HEK293 (cell line): ENCODE measurements around the gene ZNF428.
"Not testable (repeated sequence)": the region's sequence is repeated elsewhere in the genome, so short reads cannot be mapped to it uniquely, and the experiment has no call there.

Source experiments
- CTCF ChIA-PET: fragments of 350-600 bp; formaldehyde crosslinking; extraction: SDS; loops from one replicate; lab custom pipeline; 2021; ENCODE audit warnings: antibody characterized with exemption; lab: Yijun Ruan, JAX
- POLR2A ChIA-PET: fragments of 300-600 bp; formaldehyde crosslinking; extraction: SDS; loops from one replicate; lab custom pipeline; 2020; ENCODE audit warnings: antibody characterized with exemption, inconsistent platforms; lab: Yijun Ruan, JAX
- H3K27ac ChIP-seq: fragments of 200-500 bp; sonication (Bioruptor generic); 2 replicates; pipeline ENCODE4 v1.5.1; 2014; ENCODE audit warnings: low read depth, low read length, control low read depth, inconsistent platforms; ENCODE audit errors: extremely low read depth
- H3K36me3 ChIP-seq, 2 experiments: fragments of 200-500 bp in 1 of 2; sonication (Bioruptor generic) in 1 of 2; 1 replicate in 1 of 2; 2 replicates in 1 of 2; pipeline ENCODE4 v1.5.1; 2014 to 2017; ENCODE audit warnings: inconsistent platforms in 2 of 2, low read length in 2 of 2; ENCODE audit not compliant: control insufficient read depth in 2 of 2, insufficient read depth in 1 of 2
- H3K4me1 ChIP-seq: fragments of 200-500 bp; sonication (Bioruptor generic); 2 replicates; pipeline ENCODE4 v1.5.1; 2014; ENCODE audit warnings: mild to moderate bottlenecking, low read length, inconsistent platforms; ENCODE audit not compliant: control insufficient read depth, insufficient read depth
- H3K4me3 ChIP-seq: 2 replicates; pipeline ENCODE4 v1.5.1; 2011; ENCODE audit warnings: low read depth, mild to moderate bottlenecking, control low read depth, low read length, moderate library complexity
- H3K9me3 ChIP-seq: fragments of 200-500 bp; sonication (Bioruptor generic); 2 replicates; pipeline ENCODE4 v1.5.1; 2014; ENCODE audit warnings: low read depth, low read length, inconsistent platforms; ENCODE audit not compliant: control insufficient read depth, insufficient read depth
- FEZF1 ChIP-seq: fragments of 450-650 bp; formaldehyde crosslinking; IDR thresholded peaks from 2 replicates; pipeline ENCODE4 v1.5.1; 2016; ENCODE audit warnings: missing biosample characterization, missing genetic modification characterization
- RBAK ChIP-seq: fragments of 450-650 bp; formaldehyde crosslinking; IDR thresholded peaks from 2 replicates; pipeline ENCODE4 v1.5.1; 2016; ENCODE audit warnings: missing biosample characterization, missing genetic modification characterization
- REPIN1 ChIP-seq: fragments of 450-650 bp; formaldehyde crosslinking; IDR thresholded peaks from 2 replicates; pipeline ENCODE4 v1.5.1; 2017; ENCODE audit warnings: missing biosample characterization, missing genetic modification characterization, low read depth
- SCRT2 ChIP-seq: fragments of 450-650 bp; formaldehyde crosslinking; IDR thresholded peaks from 2 replicates; pipeline ENCODE4 v1.5.1; 2016; ENCODE audit warnings: missing biosample characterization, missing genetic modification characterization
- ZFP41 ChIP-seq: fragments of 450-650 bp; formaldehyde crosslinking; IDR thresholded peaks from 2 replicates; pipeline ENCODE4 v1.5.1; 2016; ENCODE audit warnings: missing biosample characterization, missing genetic modification characterization, borderline replicate concordance
- ZNF132 ChIP-seq: fragments of 450-650 bp; formaldehyde crosslinking; IDR thresholded peaks from 2 replicates; pipeline ENCODE4 v1.5.1; 2017; ENCODE audit warnings: missing biosample characterization, missing genetic modification characterization, borderline replicate concordance
- ZNF202 ChIP-seq: fragments of 450-650 bp; formaldehyde crosslinking; IDR thresholded peaks from 2 replicates; pipeline ENCODE4 v1.5.1; 2016; ENCODE audit warnings: missing biosample characterization, missing genetic modification characterization, borderline replicate concordance
- ZNF302 ChIP-seq: fragments of 450-650 bp; formaldehyde crosslinking; IDR thresholded peaks from 2 replicates; pipeline ENCODE4 v1.5.1; 2016; ENCODE audit warnings: missing biosample characterization, missing genetic modification characterization, low read depth
- ZNF341 ChIP-seq: fragments of 450-650 bp; formaldehyde crosslinking; IDR thresholded peaks from 2 replicates; pipeline ENCODE4; 2016; ENCODE audit warnings: low read depth, missing biosample characterization, missing genetic modification characterization
- ZNF354C ChIP-seq: fragments of 450-650 bp; formaldehyde crosslinking; IDR thresholded peaks from 2 replicates; pipeline ENCODE4 v1.5.1; 2016; ENCODE audit warnings: missing biosample characterization, missing genetic modification characterization, low read depth, borderline replicate concordance
- ZNF391 ChIP-seq: fragments of 450-650 bp; formaldehyde crosslinking; IDR thresholded peaks from 2 replicates; pipeline ENCODE4 v1.5.1; 2016; ENCODE audit warnings: low read depth, missing biosample characterization, missing genetic modification characterization, borderline replicate concordance
- ZNF416 ChIP-seq: fragments of 450-650 bp; formaldehyde crosslinking; IDR thresholded peaks from 2 replicates; pipeline ENCODE4 v1.5.1; 2016; ENCODE audit warnings: missing biosample characterization, missing genetic modification characterization
- ZNF488 ChIP-seq: fragments of 450-650 bp; formaldehyde crosslinking; IDR thresholded peaks from 2 replicates; pipeline ENCODE4 v1.5.1; 2016; ENCODE audit warnings: missing biosample characterization, missing genetic modification characterization
- ZNF555 ChIP-seq: fragments of 450-650 bp; formaldehyde crosslinking; conservative IDR thresholded peaks from 2 replicates; pipeline ENCODE4 v1.5.1; 2017; ENCODE audit warnings: missing biosample characterization, mild to moderate bottlenecking, missing genetic modification characterization, inconsistent platforms
- ZNF560 ChIP-seq: fragments of 450-650 bp; formaldehyde crosslinking; IDR thresholded peaks from 2 replicates; pipeline ENCODE4 v1.5.1; 2017; ENCODE audit warnings: missing biosample characterization, missing genetic modification characterization, borderline replicate concordance
- ZNF639 ChIP-seq: fragments of 450-650 bp; formaldehyde crosslinking; IDR thresholded peaks from 2 replicates; pipeline ENCODE4 v1.5.1; 2016; ENCODE audit warnings: missing biosample characterization, missing genetic modification characterization
- TF ChIP-seq, protein P1 (sequence below): fragments of 450-650 bp; formaldehyde crosslinking; IDR thresholded peaks from 2 replicates; pipeline ENCODE4 v1.5.1; 2016; ENCODE audit warnings: missing biosample characterization, missing genetic modification characterization
- TF ChIP-seq, protein P2 (sequence below): fragments of 450-650 bp; formaldehyde crosslinking; IDR thresholded peaks from 2 replicates; pipeline ENCODE4 v1.5.1; 2017; ENCODE audit warnings: missing biosample characterization, missing genetic modification characterization
- TF ChIP-seq, protein P3 (sequence below): fragments of 450-650 bp; formaldehyde crosslinking; IDR thresholded peaks from 2 replicates; pipeline ENCODE4 v1.5.1; 2017; ENCODE audit warnings: missing biosample characterization, mild to moderate bottlenecking, missing genetic modification characterization, moderate library complexity
- TF ChIP-seq, protein P4 (sequence below): fragments of 450-650 bp; formaldehyde crosslinking; IDR thresholded peaks from 2 replicates; pipeline ENCODE4 v1.5.1; 2016; ENCODE audit warnings: missing biosample characterization, missing genetic modification characterization

ZNF428 gene

DNA sequence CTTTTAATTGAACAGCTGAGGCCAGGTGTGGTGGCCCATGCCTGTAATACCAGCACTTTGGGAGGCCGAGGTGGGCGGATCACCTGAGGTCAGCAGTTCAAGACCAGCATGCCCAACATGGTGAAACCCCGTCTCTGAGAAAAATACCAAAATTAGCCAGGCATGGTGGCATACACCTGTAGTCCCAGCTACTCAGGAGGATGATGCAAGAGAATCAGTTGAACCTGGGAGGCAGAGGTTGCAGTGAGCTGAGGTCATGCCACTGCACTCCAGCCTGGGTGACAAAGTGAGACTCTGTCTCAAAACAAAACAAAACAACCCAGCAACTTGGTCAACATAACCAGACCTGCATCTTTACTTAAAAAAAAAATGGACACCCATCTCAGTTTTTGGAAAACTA, 32.4 kb downstream of the ZNF428 start:
- H3K36me3 ChIP-seq: peaks cover 31 to 49% of the 10 kb centered on the region in 2 experiments
- not testable (repeated sequence) for H3K4me1 ChIP-seq, H3K27ac ChIP-seq, H3K9me3 ChIP-seq, H3K4me3 ChIP-seq
- ChIA-PET POLR2A (interaction anchor here (1.0 to 1.6 kb wide), 2 partner anchors 9 to 81 kb away, joined by 3 to 6 read pairs; partner anchors contain the start of genes IRGQ and ZNF576), CTCF (interaction anchor here (0.6 to 1.7 kb wide), 5 partner anchors 8 to 182 kb away, joined by 3 to 12 read pairs (median 5); partner anchors contain the start of gene IRGQ)
- peak; percentile 84 for TF ChIP-seq SCRT2 (tag by site-specific recombination)
- TF ChIP-seq, protein P1, sequence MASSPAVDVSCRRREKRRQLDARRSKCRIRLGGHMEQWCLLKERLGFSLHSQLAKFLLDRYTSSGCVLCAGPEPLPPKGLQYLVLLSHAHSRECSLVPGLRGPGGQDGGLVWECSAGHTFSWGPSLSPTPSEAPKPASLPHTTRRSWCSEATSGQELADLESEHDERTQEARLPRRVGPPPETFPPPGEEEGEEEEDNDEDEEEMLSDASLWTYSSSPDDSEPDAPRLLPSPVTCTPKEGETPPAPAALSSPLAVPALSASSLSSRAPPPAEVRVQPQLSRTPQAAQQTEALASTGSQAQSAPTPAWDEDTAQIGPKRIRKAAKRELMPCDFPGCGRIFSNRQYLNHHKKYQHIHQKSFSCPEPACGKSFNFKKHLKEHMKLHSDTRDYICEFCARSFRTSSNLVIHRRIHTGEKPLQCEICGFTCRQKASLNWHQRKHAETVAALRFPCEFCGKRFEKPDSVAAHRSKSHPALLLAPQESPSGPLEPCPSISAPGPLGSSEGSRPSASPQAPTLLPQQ (tag by site-specific recombination): 0 out of 2 replicates have a peak, but pooled peaks have one; percentile 23

DNA sequence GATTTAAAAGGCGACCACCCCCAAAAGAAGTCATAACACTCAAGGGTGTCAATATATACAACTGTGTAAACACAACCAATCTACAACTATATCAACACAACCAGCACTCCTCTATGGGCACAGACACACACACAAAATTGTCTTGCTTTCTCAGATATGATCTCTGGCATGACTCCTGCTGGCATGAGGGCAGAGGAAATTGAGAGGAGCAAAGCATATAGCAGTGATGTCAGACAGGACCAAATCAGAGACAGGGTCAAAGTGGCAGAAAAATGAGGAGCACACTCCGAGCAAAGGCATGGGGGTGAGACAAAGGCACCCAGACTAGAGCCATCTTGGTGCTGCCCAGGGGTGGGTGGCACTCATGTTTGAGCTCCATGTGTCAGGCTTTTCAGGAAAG, 33.1 kb downstream of the ZNF428 start:
- H3K9me3 ChIP-seq: no peaks in the 10 kb centered on the region
- peaks cover 28 to 45% of the 10 kb centered on the region in 2 experiments for H3K36me3 ChIP-seq
- ChIA-PET CTCF (interaction anchor here (0.6 to 1.7 kb wide), 4 partner anchors 9 to 182 kb away, joined by 3 to 12 read pairs (median 5); partner anchors contain the start of gene IRGQ), POLR2A (interaction anchor here (1.6 kb wide), 1 partner anchor 10 kb away, joined by 6 read pairs; the partner anchor contains the start of genes IRGQ and ZNF576)
- H3K4me1 ChIP-seq: no peaks in the 10 kb centered on the region
- H3K27ac ChIP-seq: 0 out of 2 replicates have a peak overlapping the region, but pooled peaks have one; percentile 16
- H3K4me3 ChIP-seq: no peak overlapping the region
- TF ChIP-seq ZNF132 (tag by site-specific recombination) (no peak), FEZF1 (tag by site-specific recombination) (no peak), ZNF391 (tag by site-specific recombination) (no peak), ZNF341 (tag by site-specific recombination) (no peak), RBAK (tag by site-specific recombination) (no peak), ZNF202 (tag by site-specific recombination) (no peak), ZNF416 (tag by site-specific recombination) (no peak), ZNF354C (tag by site-specific recombination) (no peak), ZNF302 (tag by site-specific recombination) (no peak), REPIN1 (no peak), ZNF488 (tag by site-specific recombination) (no peak), ZFP41 (tag by site-specific recombination) (no peak), ZNF555 (tag by site-specific recombination) (no peak), ZNF639 (tag by site-specific recombination) (no peak), ZNF560 (tag by site-specific recombination) (no peak)
- TF ChIP-seq, protein P2, sequence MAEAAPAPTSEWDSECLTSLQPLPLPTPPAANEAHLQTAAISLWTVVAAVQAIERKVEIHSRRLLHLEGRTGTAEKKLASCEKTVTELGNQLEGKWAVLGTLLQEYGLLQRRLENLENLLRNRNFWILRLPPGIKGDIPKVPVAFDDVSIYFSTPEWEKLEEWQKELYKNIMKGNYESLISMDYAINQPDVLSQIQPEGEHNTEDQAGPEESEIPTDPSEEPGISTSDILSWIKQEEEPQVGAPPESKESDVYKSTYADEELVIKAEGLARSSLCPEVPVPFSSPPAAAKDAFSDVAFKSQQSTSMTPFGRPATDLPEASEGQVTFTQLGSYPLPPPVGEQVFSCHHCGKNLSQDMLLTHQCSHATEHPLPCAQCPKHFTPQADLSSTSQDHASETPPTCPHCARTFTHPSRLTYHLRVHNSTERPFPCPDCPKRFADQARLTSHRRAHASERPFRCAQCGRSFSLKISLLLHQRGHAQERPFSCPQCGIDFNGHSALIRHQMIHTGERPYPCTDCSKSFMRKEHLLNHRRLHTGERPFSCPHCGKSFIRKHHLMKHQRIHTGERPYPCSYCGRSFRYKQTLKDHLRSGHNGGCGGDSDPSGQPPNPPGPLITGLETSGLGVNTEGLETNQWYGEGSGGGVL (tag by site-specific recombination): no peak
- TF ChIP-seq, protein P1 (tag by site-specific recombination): no peak
- TF ChIP-seq, protein P3, sequence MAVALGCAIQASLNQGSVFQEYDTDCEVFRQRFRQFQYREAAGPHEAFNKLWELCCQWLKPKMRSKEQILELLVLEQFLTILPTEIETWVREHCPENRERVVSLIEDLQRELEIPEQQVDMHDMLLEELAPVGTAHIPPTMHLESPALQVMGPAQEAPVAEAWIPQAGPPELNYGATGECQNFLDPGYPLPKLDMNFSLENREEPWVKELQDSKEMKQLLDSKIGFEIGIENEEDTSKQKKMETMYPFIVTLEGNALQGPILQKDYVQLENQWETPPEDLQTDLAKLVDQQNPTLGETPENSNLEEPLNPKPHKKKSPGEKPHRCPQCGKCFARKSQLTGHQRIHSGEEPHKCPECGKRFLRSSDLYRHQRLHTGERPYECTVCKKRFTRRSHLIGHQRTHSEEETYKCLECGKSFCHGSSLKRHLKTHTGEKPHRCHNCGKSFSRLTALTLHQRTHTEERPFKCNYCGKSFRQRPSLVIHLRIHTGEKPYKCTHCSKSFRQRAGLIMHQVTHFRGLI (tag by site-specific recombination): no peak
- TF ChIP-seq, protein P4, sequence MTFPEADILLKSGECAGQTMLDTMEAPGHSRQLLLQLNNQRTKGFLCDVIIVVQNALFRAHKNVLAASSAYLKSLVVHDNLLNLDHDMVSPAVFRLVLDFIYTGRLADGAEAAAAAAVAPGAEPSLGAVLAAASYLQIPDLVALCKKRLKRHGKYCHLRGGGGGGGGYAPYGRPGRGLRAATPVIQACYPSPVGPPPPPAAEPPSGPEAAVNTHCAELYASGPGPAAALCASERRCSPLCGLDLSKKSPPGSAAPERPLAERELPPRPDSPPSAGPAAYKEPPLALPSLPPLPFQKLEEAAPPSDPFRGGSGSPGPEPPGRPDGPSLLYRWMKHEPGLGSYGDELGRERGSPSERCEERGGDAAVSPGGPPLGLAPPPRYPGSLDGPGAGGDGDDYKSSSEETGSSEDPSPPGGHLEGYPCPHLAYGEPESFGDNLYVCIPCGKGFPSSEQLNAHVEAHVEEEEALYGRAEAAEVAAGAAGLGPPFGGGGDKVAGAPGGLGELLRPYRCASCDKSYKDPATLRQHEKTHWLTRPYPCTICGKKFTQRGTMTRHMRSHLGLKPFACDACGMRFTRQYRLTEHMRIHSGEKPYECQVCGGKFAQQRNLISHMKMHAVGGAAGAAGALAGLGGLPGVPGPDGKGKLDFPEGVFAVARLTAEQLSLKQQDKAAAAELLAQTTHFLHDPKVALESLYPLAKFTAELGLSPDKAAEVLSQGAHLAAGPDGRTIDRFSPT (tag by site-specific recombination): no peak
